Non-pigmented ciliary epithelial cell (primary cell): ENCODE measurements around the gene VPS9D1.
"Not testable (repeated sequence)": the region's sequence is repeated elsewhere in the genome, so short reads cannot be mapped to it uniquely, and the experiment has no call there.

Source experiments
- DNase-seq: peaks from one replicate; pipeline ENCODE4 v3.0.0-alpha.2; 2010; ENCODE audit warnings: low read depth

The VPS9D1 gene

DNA sequence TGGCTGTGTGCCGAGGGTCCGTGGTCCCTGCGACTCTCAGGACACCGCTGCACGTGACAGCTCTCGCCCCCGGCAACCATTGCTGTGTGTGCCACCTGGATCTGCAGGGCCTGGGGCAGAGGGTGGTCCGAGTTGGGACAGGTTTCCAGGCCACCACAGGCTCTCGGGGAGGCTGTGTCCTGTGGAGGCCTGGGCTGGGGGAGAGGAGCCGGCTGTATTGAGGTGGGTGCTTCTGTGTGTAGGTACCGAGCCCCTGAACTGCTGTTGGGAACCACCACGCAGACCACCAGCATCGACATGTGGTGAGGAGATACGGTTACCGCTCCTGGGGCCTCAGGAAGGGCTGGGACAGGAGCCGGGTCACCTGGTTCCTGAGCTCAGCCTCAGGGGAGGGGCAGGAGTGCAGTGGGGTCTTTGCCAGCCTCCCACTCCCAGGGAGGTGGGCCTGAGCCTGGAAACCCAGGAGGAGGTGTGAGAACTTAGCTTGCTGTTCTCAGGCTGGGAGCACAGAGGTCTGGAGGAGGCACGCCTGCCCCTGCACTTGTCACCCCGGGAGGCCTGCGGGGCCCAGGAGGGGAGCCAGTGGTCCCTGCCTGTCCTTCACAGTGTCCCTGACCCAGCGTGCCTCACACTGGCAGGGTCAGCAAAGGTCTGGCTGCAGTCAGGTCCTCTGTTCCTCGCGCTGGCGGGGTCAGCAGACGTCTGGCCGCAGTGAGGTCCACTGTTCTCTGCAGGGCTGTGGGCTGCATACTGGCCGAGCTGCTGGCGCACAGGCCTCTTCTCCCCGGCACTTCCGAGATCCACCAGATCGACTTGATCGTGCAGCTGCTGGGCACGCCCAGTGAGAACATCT, 26.5 kb downstream of the VPS9D1 start:
- DNase-seq, result no peak

- no peak for DNase-seq
Observed at GRCh38 chr16:89693289-89693731, 27.4 kb downstream of the VPS9D1 start.

- DNase-seq, result no peak
Observed at GRCh38 chr16:89691986-89692569, 28.6 kb downstream of the VPS9D1 start.

GRCh38 chr16:89691231-89691985, 29.3 kb downstream of the VPS9D1 start:
- no peak for DNase-seq

GRCh38 chr16:89690392-89690901, 30.3 kb downstream of the VPS9D1 start:
- DNase-seq, result no peak

DNA sequence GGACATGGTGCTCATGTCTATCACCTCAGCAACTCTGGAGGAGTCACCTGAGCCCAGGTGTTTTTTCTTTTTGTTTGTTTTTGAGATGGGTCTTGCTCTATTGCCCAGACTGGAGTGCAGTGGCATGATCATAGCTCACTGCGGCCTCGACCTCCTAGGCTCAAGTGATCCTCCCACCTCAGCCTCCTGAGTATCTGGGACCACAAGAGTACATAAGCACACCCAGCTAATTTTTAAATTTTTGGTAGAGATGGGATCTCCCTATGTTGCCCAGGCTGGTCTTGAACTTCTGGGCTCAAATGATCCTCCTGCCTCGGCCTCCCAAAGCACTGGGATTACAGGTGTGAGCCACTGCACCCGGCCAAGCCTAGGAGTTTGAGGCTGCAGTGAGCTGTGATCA, 31.1 kb downstream of the VPS9D1 start:
- DNase-seq, result not testable (repeated sequence)

- DNase-seq, result no peak
Observed at GRCh38 chr16:89689142-89689541, 31.6 kb downstream of the VPS9D1 start.

DNA sequence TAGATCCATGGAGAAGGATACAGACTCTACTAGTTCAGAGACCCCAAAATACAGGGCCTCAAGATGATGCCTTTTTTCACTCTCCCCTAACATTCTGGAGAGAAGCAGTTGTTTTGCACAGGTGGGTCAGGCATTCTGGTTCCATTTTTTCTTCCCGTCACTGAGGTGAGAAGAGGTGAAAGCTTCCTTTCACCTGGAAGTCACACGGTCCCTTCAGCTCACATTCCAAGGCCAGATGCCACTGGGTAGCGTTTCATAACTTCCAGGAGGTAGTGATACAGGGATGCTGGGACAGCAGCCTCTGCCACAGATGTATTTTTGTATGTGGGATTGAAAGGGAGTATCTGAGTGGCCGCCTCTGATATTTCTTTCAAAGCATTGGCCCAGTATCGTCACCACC, 32.3 kb downstream of the VPS9D1 start:
- DNase-seq, result no peak

GRCh38 chr16:89687092-89687940, 33.4 kb downstream of the VPS9D1 start:
- DNase-seq, result no peak

GRCh38 chr16:89686520-89687091, 34.1 kb downstream of the VPS9D1 start, which contains the start of gene CDK10:
Gene CDK10 (plus strand): TSS chr16:89686689. CDS start chr16:89686711, 22 bp downstream.
- no peak for DNase-seq

DNA sequence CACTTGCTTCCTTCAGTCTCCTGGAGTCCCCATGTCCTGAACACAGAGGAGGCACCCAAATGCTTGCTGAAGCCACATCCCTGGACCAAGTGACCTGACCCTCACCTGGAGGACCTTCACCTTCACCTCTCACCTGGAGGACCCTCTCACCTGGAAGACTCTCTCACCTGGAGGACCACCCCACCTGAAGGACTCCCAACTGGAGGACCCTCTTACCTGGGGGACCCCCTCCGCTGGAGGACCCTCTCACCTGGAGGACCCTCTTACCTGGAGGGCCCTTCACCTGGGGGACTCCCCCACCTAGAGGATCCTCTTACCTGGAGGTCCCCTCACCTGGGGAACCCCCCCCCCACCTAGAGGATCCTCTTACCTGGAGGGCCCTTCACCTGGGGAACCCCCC, 34.8 kb downstream of the VPS9D1 start:
- no peak for DNase-seq

DNA sequence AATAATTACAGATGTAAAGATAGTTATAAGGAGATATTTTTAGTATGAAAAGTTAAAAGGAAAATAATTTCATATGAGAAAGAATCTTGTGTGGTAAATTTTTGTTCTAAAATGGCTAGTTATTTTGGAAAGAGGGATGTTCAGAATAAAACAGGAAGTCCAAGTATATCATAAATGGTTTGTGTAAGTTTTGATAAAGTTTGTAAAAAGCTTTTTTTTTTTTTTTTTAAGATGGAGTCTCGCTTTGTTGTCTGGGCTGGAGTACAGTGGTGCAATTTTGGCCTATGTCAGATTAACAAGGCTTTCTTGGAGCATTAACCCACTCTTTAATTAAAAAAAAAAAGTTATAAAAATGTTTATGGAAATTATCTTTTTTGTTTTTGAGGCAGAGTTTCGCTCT, 42.4 kb downstream of the VPS9D1 start:
- no peak for DNase-seq

GRCh38 chr16:89672177-89672941, 48.3 kb downstream of the VPS9D1 start:
- no peak for DNase-seq

- DNase-seq, result not testable (repeated sequence)
Observed at GRCh38 chr16:89671565-89671964, 49.1 kb downstream of the VPS9D1 start.

GRCh38 chr16:89670496-89671431, 49.9 kb downstream of the VPS9D1 start:
- no peak for DNase-seq

DNA sequence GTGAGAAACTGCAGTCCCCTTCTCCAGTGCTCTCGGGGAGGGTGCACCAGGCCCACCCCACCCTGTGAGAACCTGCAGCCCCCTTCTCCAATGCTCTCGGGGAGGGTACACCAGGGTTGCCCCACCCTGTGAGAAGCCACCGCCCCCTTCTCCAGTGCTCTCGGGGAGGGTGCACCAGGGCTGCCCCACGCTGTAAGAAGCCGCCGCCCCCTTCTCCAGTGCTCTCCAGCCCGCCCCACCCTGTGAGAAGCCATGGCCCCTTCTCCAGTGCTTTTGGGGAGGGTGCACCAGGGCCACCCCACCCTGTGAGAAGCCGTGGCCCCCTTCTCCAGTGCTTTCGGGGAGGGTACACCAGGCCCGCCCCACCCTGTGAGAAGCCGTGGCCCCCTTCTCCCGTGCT, 50.9 kb downstream of the VPS9D1 start:
- no peak for DNase-seq

- DNase-seq, result no peak
Observed at GRCh38 chr16:89668790-89669158, 51.9 kb downstream of the VPS9D1 start.

GRCh38 chr16:89667633-89668032, 53.1 kb downstream of the VPS9D1 start:
- DNase-seq, result no peak

DNA sequence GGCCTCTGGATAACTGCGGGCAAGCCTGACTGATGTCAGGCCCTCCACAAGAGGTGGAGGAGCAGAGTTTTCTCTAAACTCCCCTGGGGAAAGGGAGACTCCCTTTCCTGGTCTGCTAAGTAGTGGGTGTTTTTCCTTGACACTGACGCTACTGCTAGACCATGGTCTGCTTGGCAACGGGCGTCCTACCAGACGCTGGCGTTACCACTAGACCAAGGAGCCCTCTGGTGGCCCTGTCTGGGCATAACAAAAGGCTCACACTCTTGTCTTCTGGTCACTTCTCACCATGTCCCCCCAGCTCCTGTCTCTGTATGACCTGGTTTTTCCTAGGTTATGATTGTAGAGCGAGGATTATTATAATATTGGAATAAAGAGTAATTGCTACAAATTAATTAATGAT, 53.7 kb downstream of the VPS9D1 start:
- DNase-seq, result not testable (repeated sequence)
